HG03135 (cell line): Measurements from ENCODE around the gene PCBP3.
"Not testable (repeated sequence)": the region's sequence is repeated elsewhere in the genome, so short reads cannot be mapped to it uniquely, and the experiment has no call there.

Experiments used
- ATAC-seq: cut with Tn5 transposase; IDR thresholded peaks from one replicate; pipeline ENCODE4 v1.9.1; 2021; ENCODE audit warnings: mild to moderate bottlenecking, moderate library complexity; ENCODE audit not compliant: unreplicated experiment

The PCBP3 gene

GRCh38 chr21:45974073-45975019 is 330.8 kb downstream of the PCBP3 start:
- ATAC-seq, result no peak

- ATAC-seq, result no peak
These were observed 331.6 kb downstream of the PCBP3 start for GRCh38 chr21:45975020-45975666.

- not testable (repeated sequence) for ATAC-seq
These were observed 332.3 kb downstream of the PCBP3 start for GRCh38 chr21:45975667-45976409.

GRCh38 chr21:45976701-45977311 is 333.3 kb downstream of the PCBP3 start:
- ATAC-seq, result no peak

DNA sequence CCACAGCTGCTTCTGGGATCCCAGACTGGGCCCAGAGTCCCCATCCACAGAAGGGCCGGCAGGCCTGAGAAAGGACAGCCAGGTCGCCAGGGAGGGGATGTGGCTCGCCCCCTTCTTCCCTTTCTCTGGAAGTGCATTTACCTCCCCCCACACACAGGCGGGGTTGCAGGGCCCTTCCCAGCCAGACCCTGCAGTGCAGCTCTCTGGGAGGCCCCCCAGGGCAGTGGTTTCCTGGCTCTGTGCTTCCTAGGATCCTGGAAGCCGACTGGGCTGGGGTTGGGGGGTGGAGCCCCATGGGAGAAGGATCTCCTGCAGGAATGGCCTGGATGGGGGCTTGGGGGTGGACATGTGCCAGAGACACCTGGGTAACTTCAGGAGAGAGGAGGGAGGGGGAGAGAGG is 333.9 kb downstream of the PCBP3 start:
- no peak for ATAC-seq

DNA sequence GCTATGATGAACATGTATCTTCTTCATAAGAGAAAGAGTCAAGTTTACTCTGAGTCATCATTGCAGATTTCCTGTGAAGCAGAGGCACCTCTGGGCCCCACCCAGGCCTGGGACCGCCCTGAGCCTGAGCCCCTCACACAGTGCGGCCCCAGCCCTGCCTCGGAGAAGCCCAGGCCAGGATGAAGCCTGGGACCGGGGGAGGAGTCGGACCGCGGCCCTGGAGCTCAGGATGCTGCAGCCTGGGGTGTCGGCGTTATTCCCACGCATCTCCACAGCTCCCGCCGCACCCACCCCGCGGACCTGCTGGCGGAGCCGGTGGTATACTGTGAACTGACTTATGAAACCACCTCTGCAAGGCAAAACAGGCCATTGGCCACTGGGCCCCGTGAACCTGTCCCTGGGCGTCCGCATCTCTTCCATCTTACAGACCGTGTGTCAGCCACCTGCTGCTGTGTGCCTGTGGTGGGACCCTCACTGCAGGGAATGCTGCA is 335.7 kb downstream of the PCBP3 start:
- no peak for ATAC-seq

GRCh38 chr21:45979651-45980050 is 336.1 kb downstream of the PCBP3 start:
- ATAC-seq, result no peak

DNA sequence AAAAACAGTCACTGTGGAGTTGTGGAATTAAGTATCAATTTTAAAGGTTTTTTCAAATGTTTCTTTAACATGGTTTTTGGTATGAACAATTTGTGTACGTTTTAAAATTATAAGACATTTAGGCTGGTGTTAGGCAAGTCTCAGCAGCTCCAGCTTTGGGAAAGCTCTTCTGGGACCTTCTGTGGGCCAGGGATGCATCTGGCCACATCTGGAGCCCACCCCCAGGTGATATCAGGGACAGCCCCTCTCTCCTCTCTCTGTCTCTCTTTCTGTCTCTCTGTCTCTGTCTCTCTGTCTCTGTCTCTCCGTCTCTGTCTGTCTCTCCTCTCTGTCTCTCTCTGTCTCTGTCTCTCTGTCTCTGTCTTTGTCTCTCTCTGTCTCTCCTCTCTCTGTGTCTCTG is 336.7 kb downstream of the PCBP3 start:
- ATAC-seq, result no peak

- no peak for ATAC-seq
These were observed 337.2 kb downstream of the PCBP3 start for GRCh38 chr21:45980697-45981096.

GRCh38 chr21:45981151-45982091 is 337.9 kb downstream of the PCBP3 start, which contains the start of gene COL6A1:
Gene COL6A1, plus strand, starts transcription at chr21:45981770. Its CDS starts 81 bp downstream, at chr21:45981851.
- no peak for ATAC-seq

DNA sequence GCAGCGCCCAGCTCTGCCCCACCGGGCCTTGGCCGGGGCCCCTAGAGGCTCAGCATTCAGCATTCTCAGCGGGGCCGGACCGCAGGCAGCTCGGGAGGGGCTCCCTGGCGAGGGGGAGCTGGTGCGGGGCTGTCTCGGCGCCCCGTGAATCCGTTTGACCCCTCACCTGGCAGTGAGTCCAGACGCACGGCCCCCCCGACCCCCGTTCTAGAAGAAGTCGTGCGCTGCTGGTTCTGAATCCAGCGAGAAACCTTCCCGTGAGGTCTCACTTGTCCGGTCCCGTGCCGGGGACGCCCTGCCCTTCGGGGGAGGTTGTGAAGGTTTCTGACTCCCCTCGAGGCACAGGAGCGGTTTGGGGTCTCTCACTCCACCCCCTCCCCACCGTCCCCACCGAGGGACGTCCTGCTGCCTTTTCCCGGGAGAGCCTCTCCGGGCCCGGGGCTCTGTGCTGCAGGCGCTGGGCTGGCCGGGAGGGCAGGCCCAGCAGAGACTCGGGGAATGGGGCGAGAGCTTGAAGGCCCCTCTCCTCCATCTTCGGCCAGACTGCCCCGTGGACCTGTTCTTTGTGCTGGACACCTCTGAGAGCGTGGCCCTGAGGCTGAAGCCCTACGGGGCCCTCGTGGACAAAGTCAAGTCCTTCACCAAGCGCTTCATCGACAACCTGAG is 338.7 kb downstream of the PCBP3 start:
- no peak for ATAC-seq

- no peak for ATAC-seq
These were observed 339.5 kb downstream of the PCBP3 start for GRCh38 chr21:45982758-45983648.

DNA sequence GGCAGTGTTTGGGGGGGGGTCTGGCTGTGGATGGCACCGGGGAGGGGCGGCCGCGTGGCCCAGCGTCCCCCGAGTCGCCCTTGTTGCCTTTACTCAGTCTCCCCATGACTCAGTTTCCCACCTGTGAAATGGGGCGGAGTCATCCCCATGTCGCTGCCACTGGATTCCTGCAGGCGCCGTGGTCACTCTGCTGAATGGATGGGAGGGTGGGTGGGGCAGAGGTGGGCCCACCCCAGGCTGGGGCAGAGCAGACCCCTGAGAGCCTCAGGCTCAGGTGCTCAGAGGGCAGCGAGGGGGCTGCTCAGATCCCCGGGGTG is 340.1 kb downstream of the PCBP3 start:
- no peak for ATAC-seq

DNA sequence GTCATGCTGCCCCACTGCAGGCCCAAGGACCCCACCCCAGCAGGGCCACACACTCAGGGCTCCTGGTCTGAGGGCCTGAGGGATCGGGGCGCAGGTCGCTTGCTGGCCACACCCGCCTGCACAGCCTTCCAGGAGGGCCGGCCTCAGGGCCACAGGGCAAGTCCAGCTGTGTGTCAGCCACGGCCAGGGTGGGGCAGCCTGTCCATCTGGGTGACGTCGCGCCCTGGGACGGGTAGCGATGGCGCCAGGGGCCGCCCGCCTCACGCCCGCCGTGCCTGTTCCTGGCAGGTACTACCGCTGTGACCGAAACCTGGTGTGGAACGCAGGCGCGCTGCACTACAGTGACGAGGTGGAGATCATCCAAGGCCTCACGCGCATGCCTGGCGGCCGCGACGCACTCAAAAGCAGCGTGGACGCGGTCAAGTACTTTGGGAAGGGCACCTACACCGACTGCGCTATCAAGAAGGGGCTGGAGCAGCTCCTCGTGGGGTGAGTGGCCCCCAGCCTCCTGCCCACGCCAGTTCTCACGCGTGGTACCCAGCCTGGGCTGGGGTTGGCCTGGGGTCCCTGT is 340.5 kb downstream of the PCBP3 start:
- ATAC-seq, result no peak

DNA sequence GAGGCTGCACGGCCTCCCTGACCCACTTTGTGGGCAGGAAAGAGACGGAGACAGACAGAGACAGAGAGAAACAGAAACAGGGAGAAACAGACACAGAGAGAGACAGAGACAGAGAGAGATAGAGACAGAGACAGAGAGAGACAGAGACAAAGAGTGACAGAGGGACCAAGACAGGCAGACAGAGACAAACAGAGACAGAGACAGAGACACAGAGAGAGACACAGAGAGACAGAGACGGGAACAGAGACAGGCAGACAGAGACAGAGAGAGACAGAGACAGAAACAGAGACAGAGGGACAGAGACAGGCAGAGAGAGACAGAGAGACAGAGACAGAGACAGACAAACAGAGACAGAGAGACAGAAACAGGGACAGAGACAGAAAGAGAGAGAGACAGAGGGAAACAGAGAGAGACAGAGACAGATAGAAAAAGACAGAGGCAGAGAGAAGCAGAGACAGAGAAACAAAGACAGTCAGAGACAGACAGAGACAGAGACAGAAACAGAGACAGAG is 341.1 kb downstream of the PCBP3 start:
- ATAC-seq, result no peak

DNA sequence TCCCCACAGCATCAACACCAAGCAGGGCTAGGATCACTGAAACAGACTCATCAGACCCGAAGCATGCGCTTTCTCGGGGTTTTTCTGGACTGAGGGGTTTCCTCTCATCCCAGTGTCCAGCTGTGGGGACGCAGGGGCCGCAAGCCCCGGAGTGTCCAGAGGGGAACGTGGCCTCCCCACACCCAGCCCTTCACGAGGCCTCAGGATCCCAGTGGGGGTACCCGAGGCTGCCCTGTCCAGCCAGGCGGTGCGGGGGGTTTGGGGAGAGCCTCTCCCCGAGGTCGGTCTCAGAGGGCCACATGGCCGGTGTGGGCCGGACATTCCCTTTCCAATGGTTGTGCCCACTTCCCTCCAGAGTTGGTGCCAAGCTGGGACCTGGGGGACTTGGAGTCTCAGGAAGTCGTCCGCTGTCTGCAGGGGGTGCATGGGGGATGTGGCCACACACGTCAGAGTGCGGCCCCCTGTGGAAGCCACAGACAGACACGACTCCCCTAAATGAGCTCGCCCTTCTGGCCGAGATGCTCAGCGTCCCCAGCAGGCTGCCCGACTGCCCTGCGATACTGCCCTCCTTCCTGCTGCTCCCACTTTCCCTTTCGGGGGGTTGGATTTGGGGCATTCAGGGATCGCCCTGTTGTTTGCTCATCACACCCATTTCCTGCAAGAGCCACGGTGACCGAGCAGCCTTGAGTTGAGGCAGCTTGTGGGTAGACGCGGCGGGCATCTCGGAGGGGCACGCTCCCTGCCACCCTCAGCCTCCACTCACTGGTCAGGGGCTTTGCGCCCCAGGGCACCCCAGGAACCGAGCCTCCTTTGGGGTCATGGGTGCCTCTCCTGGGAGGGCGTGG is 342.2 kb downstream of the PCBP3 start:
- no peak for ATAC-seq
